Measurements from ENCODE around the gene JAK3.

Gene JAK3

GRCh38 chr19:17837972-17838371, 9.8 kb downstream of the JAK3 start:
- no peak for DNase-seq

- DNase-seq: no peak
Measured at GRCh38 chr19:17836530-17836929, 11.3 kb downstream of the JAK3 start.

- no peak for DNase-seq
Measured at GRCh38 chr19:17835182-17836006, 12.4 kb downstream of the JAK3 start.

- DNase-seq: no peak
Measured at GRCh38 chr19:17834350-17835181, 13.2 kb downstream of the JAK3 start.

GRCh38 chr19:17832443-17833208, 15.2 kb downstream of the JAK3 start:
- DNase-seq: no peak

GRCh38 chr19:17831419-17831888, 16.3 kb downstream of the JAK3 start:
- no peak for DNase-seq

GRCh38 chr19:17830567-17831418, 17.0 kb downstream of the JAK3 start:
- peak; percentile 84 for DNase-seq

- peak; percentile 54 for DNase-seq
Measured at GRCh38 chr19:17829855-17830566, 17.8 kb downstream of the JAK3 start.

GRCh38 chr19:17826508-17827056, 21.2 kb downstream of the JAK3 start:
- DNase-seq: no peak

- DNase-seq: no peak
Measured at GRCh38 chr19:17824339-17824738, 23.4 kb downstream of the JAK3 start.

GRCh38 chr19:17821190-17821589, 26.6 kb downstream of the JAK3 start, which contains the start of gene INSL3:
Gene INSL3 (minus strand): TSS chr19:17821519. CDS start chr19:17821506, 13 bp downstream.
- no peak for DNase-seq

GRCh38 chr19:17817668-17818363, 30.0 kb downstream of the JAK3 start:
- DNase-seq: no peak

- DNase-seq: no peak
Measured at GRCh38 chr19:17812099-17812498, 35.7 kb downstream of the JAK3 start.

GRCh38 chr19:17811681-17812080, 36.1 kb downstream of the JAK3 start:
- no peak for DNase-seq

GRCh38 chr19:17811103-17811502, 36.7 kb downstream of the JAK3 start:
- no peak for DNase-seq

- DNase-seq: no peak
Measured at GRCh38 chr19:17807731-17808316, 40.0 kb downstream of the JAK3 start.

- no peak for DNase-seq
Measured at GRCh38 chr19:17806945-17807344, 40.8 kb downstream of the JAK3 start.

- no peak for DNase-seq
Measured at GRCh38 chr19:17805427-17805826, 42.4 kb downstream of the JAK3 start.

GRCh38 chr19:17803264-17803896, 44.4 kb downstream of the JAK3 start:
- no peak for DNase-seq

Data from fibroblast of upper back skin (primary cell).